ENCODE results near the gene NPIPB6. TPM values are rescaled to one million over a fixed set of nuclear protein-coding genes. Genes with fewer than 3 reads are reported as not detected.

The NPIPB6 gene
- total RNA-seq, 1 donor from 2014 or later: 5.7 TPM

GRCh38 chr16:28324235-28324886 is 38.9 kb downstream of the NPIPB6 start:
- H3K4me3 Mint-ChIP-seq (ENCODE audit: low read depth): no peak overlapping the region
- TF ChIP-seq CTCF (IDR thresholded peaks at IDR 0.05; ENCODE audit: unreplicated experiment): no peak
- H3K9me3 Mint-ChIP-seq (ENCODE audit: low read depth): no peaks in the 10 kb centered on the region
- H3K4me1 Mint-ChIP-seq (ENCODE audit: low read depth): peaks cover 5% of the 10 kb centered on the region
- peak overlapping the region; percentile 87 for H3K27ac Mint-ChIP-seq
- peaks cover 4% of the 10 kb centered on the region for H3K36me3 Mint-ChIP-seq (ENCODE audit: insufficient read depth)
- no peak for DNase-seq (ENCODE audit: low spot score, unreplicated experiment)
- no peaks in the 10 kb centered on the region for H3K27me3 Mint-ChIP-seq

- Mint-ChIP-seq H3K9me3 (ENCODE audit: low read depth) (no peaks in the 10 kb centered on the region), H3K4me3 (ENCODE audit: low read depth) (no peak overlapping the region), H3K27me3 (no peaks in the 10 kb centered on the region), H3K36me3 (ENCODE audit: insufficient read depth) (peaks cover 10% of the 10 kb centered on the region), H3K27ac (no peak overlapping the region), H3K4me1 (ENCODE audit: low read depth) (peaks cover 5% of the 10 kb centered on the region)
- peak; percentile 65 for TF ChIP-seq CTCF (IDR thresholded peaks at IDR 0.05; ENCODE audit: unreplicated experiment)
- no peak for DNase-seq (ENCODE audit: low spot score, unreplicated experiment)
These were observed 41.5 kb downstream of the NPIPB6 start for GRCh38 chr16:28321700-28322411.

- no peak overlapping the region for H3K27ac Mint-ChIP-seq
These were observed 42.6 kb downstream of the NPIPB6 start for GRCh38 chr16:28320741-28321140.

GRCh38 chr16:28320023-28320561 is 43.2 kb downstream of the NPIPB6 start:
- Mint-ChIP-seq H3K36me3 (ENCODE audit: insufficient read depth) (peaks cover 11% of the 10 kb centered on the region), H3K4me3 (ENCODE audit: low read depth) (no peak overlapping the region), H3K4me1 (ENCODE audit: low read depth) (peaks cover 5% of the 10 kb centered on the region), H3K27ac (no peak overlapping the region), H3K9me3 (ENCODE audit: low read depth) (no peaks in the 10 kb centered on the region), H3K27me3 (no peaks in the 10 kb centered on the region)
- DNase-seq (ENCODE audit: low spot score, unreplicated experiment): no peak
- TF ChIP-seq CTCF (IDR thresholded peaks at IDR 0.05; ENCODE audit: unreplicated experiment): no peak

More at GRCh38 chr16:28320741-28321140, 42.6 kb downstream of the NPIPB6 start:
- no peaks in the 10 kb centered on the region for H3K27me3 Mint-ChIP-seq
- DNase-seq (ENCODE audit: low spot score, unreplicated experiment): no peak
- TF ChIP-seq CTCF (IDR thresholded peaks at IDR 0.05; ENCODE audit: unreplicated experiment): no peak
- H3K4me1 Mint-ChIP-seq (ENCODE audit: low read depth): peaks cover 5% of the 10 kb centered on the region
- no peaks in the 10 kb centered on the region for H3K9me3 Mint-ChIP-seq (ENCODE audit: low read depth)
- H3K4me3 Mint-ChIP-seq (ENCODE audit: low read depth): no peak overlapping the region
- H3K36me3 Mint-ChIP-seq (ENCODE audit: insufficient read depth): peaks cover 10% of the 10 kb centered on the region

GRCh38 chr16:28319476-28320022 is 43.8 kb downstream of the NPIPB6 start:
- Mint-ChIP-seq H3K27ac (peak overlapping the region; percentile 53), H3K36me3 (ENCODE audit: insufficient read depth) (peaks cover 11% of the 10 kb centered on the region), H3K9me3 (ENCODE audit: low read depth) (no peaks in the 10 kb centered on the region), H3K4me1 (ENCODE audit: low read depth) (peaks cover 5% of the 10 kb centered on the region), H3K27me3 (no peaks in the 10 kb centered on the region), H3K4me3 (ENCODE audit: low read depth) (no peak overlapping the region)
- no peak for DNase-seq (ENCODE audit: low spot score, unreplicated experiment)
- no peak for TF ChIP-seq CTCF (IDR thresholded peaks at IDR 0.05; ENCODE audit: unreplicated experiment)
